Measurements from ENCODE around the gene PIK3C3. TPM values are rescaled to one million over a fixed set of nuclear protein-coding genes. Genes with fewer than 3 reads are reported as not detected.

PIK3C3 gene
- total RNA-seq, 1 donor from 2014 or later: 24.1 TPM

DNA sequence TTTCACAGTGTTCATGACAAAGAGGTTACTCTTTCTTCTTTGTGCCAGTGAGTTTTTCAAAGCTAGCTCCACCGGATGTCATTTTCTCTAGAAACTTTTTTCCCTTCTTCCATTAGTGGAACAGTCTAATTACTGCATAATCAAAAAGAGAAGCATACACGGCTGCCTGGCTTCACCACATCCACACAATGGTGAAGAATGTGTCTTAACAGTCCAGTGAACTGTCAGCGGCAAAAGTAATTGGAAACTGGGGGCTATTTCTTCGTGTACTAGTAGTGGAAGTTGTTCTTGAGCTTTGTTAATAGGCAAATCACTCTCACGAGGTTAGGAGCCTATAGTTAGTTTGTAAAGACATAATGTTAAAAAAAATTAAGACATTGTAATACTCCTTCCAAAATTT, 32.9 kb upstream of the PIK3C3 start:
- no peaks in the 10 kb centered on the region for H3K27me3 ChIP-seq
- intact Hi-C loops (cut with DNase I): no loop called here
- no peak for DNase-seq (ENCODE audit: extremely low spot score in 2 of 2)
- no peaks in the 10 kb centered on the region for H3K9me3 ChIP-seq
- H3K27ac ChIP-seq: no peak overlapping the region
- no peaks in the 10 kb centered on the region for H3K4me1 ChIP-seq
- H3K4me3 ChIP-seq: no peak overlapping the region
- TF ChIP-seq POLR2A (IDR thresholded peaks at IDR 0.05) (no peak), POLR2AphosphoS5 (IDR thresholded peaks at IDR 0.05; ENCODE audit: insufficient read depth in 1 of 2, low read depth in 1 of 2) (no peak)
- TF ChIP-seq, protein P1, sequence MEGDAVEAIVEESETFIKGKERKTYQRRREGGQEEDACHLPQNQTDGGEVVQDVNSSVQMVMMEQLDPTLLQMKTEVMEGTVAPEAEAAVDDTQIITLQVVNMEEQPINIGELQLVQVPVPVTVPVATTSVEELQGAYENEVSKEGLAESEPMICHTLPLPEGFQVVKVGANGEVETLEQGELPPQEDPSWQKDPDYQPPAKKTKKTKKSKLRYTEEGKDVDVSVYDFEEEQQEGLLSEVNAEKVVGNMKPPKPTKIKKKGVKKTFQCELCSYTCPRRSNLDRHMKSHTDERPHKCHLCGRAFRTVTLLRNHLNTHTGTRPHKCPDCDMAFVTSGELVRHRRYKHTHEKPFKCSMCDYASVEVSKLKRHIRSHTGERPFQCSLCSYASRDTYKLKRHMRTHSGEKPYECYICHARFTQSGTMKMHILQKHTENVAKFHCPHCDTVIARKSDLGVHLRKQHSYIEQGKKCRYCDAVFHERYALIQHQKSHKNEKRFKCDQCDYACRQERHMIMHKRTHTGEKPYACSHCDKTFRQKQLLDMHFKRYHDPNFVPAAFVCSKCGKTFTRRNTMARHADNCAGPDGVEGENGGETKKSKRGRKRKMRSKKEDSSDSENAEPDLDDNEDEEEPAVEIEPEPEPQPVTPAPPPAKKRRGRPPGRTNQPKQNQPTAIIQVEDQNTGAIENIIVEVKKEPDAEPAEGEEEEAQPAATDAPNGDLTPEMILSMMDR (IDR thresholded peaks at IDR 0.05): no peak
- H3K36me3 ChIP-seq: no peaks in the 10 kb centered on the region

DNA sequence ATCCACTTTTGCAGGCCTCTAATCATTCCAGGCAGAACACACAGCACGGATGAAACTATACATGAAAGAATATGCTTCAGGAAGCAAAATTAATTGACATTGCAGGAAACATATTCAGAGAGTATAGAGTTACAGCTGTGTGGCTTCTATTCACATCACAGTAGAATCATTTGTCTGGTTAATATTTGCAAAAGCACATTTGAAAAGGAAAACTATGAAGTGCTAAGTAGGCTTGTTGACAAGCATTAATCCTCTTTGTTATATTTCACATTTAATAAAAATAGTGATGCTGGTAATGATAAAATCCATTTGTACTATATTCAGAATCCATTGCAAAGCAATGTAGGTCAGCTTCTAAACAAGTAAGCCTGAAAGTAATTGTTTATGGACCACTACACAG, 32.2 kb upstream of the PIK3C3 start:
- no peak overlapping the region for H3K27ac ChIP-seq
- DNase-seq (ENCODE audit: extremely low spot score in 2 of 2): no peak
- no peaks in the 10 kb centered on the region for H3K9me3 ChIP-seq
- no peak for TF ChIP-seq POLR2A (IDR thresholded peaks at IDR 0.05)
- no peak for TF ChIP-seq POLR2AphosphoS5 (IDR thresholded peaks at IDR 0.05; ENCODE audit: insufficient read depth in 1 of 2, low read depth in 1 of 2)
- TF ChIP-seq, protein P1 (IDR thresholded peaks at IDR 0.05): no peak
- intact Hi-C loops (cut with DNase I): no loop called here
- no peaks in the 10 kb centered on the region for H3K27me3 ChIP-seq
- no peaks in the 10 kb centered on the region for H3K4me1 ChIP-seq
- no peaks in the 10 kb centered on the region for H3K36me3 ChIP-seq
- no peak overlapping the region for H3K4me3 ChIP-seq

DNA sequence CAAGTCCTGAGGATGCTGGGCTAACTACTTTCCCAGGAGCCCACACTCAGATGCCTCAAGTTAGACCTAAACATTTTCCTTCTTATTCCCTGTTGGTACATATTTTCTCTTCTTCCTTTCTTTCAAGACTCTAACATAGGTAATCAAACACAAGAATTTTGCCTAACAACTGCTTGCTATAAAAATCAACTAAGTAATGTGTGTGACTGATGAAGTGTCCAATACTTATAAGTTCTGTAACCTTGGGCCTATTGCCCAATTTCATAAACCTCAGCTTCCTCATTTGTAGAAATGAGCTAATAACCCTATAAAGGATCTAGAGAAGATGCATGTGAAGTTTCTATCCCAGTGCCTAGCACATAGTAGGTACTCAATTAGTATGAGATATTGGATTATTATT, 31.6 kb upstream of the PIK3C3 start:
- Histone ChIP-seq H3K4me1 (no peaks in the 10 kb centered on the region), H3K27me3 (no peaks in the 10 kb centered on the region), H3K9me3 (no peaks in the 10 kb centered on the region), H3K27ac (no peak overlapping the region), H3K4me3 (no peak overlapping the region), H3K36me3 (no peaks in the 10 kb centered on the region)
- TF ChIP-seq, protein P1 (IDR thresholded peaks at IDR 0.05): no peak
- TF ChIP-seq POLR2AphosphoS5 (IDR thresholded peaks at IDR 0.05; ENCODE audit: insufficient read depth in 1 of 2, low read depth in 1 of 2) (no peak), POLR2A (IDR thresholded peaks at IDR 0.05) (no peak)
- intact Hi-C loops (cut with DNase I): no loop called here
- DNase-seq (ENCODE audit: extremely low spot score in 2 of 2): no peak

DNA sequence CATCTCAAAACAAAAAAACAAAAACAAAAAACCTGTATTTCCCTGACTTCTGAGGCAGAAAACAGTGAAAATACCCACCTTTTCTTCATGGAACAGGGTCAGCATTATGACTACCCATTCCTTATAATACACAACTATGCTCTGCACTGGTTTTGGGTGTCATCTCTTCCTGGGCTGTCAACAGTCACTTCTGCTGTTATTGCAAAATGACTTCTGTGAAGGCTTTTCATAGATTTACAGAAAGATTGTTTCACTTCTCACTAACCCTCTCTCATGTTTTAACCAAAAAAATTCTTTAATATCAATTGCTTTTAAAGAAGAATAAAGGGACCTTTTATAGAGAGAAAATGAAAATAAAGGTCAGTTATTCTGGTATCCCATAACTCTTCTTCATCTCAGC, 26.5 kb upstream of the PIK3C3 start:
- H3K9me3 ChIP-seq: no peaks in the 10 kb centered on the region
- H3K4me3 ChIP-seq: no peak overlapping the region
- no peak for TF ChIP-seq POLR2AphosphoS5 (IDR thresholded peaks at IDR 0.05; ENCODE audit: insufficient read depth in 1 of 2, low read depth in 1 of 2)
- TF ChIP-seq, protein P1 (IDR thresholded peaks at IDR 0.05): no peak
- no peak for TF ChIP-seq POLR2A (IDR thresholded peaks at IDR 0.05)
- DNase-seq (ENCODE audit: extremely low spot score in 2 of 2): no peak
- no peak overlapping the region for H3K27ac ChIP-seq
- H3K27me3 ChIP-seq: no peaks in the 10 kb centered on the region
- intact Hi-C loops (cut with DNase I): no loop called here
- H3K4me1 ChIP-seq: no peaks in the 10 kb centered on the region
- no peaks in the 10 kb centered on the region for H3K36me3 ChIP-seq

DNA sequence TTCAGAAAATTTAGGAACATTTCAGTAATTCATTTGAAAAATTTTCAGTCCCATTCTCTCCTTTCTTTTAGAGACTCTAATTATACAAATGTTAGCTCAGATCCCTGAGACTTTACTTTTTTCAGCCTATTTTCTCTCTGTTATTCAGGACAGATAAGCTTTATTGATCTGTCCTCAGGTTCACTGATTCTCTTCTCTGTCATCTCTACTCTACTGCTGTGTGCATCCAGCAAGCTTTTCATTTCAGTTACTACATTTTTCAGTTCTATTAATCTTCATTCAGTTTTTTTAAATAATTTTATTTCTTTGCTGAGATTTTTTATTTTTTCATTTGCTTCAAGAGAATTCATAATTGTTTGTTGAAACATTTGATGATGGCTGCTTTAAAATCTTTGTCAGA, 22.1 kb upstream of the PIK3C3 start:
- Histone ChIP-seq H3K36me3 (no peaks in the 10 kb centered on the region), H3K27me3 (no peaks in the 10 kb centered on the region), H3K4me3 (no peak overlapping the region), H3K4me1 (no peaks in the 10 kb centered on the region), H3K27ac (no peak overlapping the region), H3K9me3 (no peaks in the 10 kb centered on the region)
- no peak for DNase-seq (ENCODE audit: extremely low spot score in 2 of 2)
- TF ChIP-seq POLR2A (IDR thresholded peaks at IDR 0.05) (no peak), POLR2AphosphoS5 (IDR thresholded peaks at IDR 0.05; ENCODE audit: insufficient read depth in 1 of 2, low read depth in 1 of 2) (no peak)
- TF ChIP-seq, protein P1 (IDR thresholded peaks at IDR 0.05): no peak
- intact Hi-C loops (cut with DNase I): no loop called here
